Trophoblast cell (in vitro differentiated cells and primary cell): Measurements from ENCODE around the gene SLC25A23.

Source experiments
- DNase-seq, 2 donors: peaks; one replicate each; pipeline ENCODE4 v3.0.0-alpha.2; 2016
- H2AFZ ChIP-seq: 2 replicates; pipeline ENCODE4 v1.6.1; 2013; ENCODE audit warnings: low read length, moderate library complexity, mild to moderate bottlenecking; ENCODE audit not compliant: insufficient read depth, poor library complexity
- H2AK5ac ChIP-seq: 2 replicates; pipeline ENCODE4 v1.6.1; 2013; ENCODE audit warnings: mild to moderate bottlenecking, low read length
- H2BK120ac ChIP-seq: 2 replicates; pipeline ENCODE4 v1.6.1; 2013; ENCODE audit warnings: low read length, mild to moderate bottlenecking, moderate library complexity; ENCODE audit not compliant: insufficient read depth, poor library complexity
- H2BK12ac ChIP-seq: 2 replicates; pipeline ENCODE4 v1.6.1; 2013; ENCODE audit warnings: mild to moderate bottlenecking, low read length, moderate library complexity
- H2BK5ac ChIP-seq: 2 replicates; pipeline ENCODE4 v1.6.1; 2013; ENCODE audit warnings: low read length, low read depth, moderate library complexity, mild to moderate bottlenecking; ENCODE audit not compliant: poor library complexity
- H3K14ac ChIP-seq: 2 replicates; pipeline ENCODE4 v1.6.1; 2013; ENCODE audit warnings: mild to moderate bottlenecking, low read length
- H3K18ac ChIP-seq: 2 replicates; pipeline ENCODE4 v1.6.1; 2013; ENCODE audit warnings: mild to moderate bottlenecking, low read length
- H3K23ac ChIP-seq: 2 replicates; pipeline ENCODE4 v1.6.1; 2013; ENCODE audit warnings: low read length
- H3K27ac ChIP-seq: 2 replicates; pipeline ENCODE4 v1.5.1; 2013; ENCODE audit warnings: low read depth, mild to moderate bottlenecking, inconsistent platforms, low read length, moderate library complexity
- H3K27me3 ChIP-seq: 2 replicates; pipeline ENCODE4 v1.6.1; 2013; ENCODE audit warnings: inconsistent platforms, mild to moderate bottlenecking, low read length, moderate library complexity; ENCODE audit not compliant: insufficient read depth
- H3K36me3 ChIP-seq, 2 experiments: 1 replicate in 1 of 2; 2 replicates in 1 of 2; pipeline ENCODE4 v1.6.1; 2013; ENCODE audit warnings: low read length in 2 of 2, mild to moderate bottlenecking in 2 of 2, moderate library complexity in 1 of 2; ENCODE audit not compliant: insufficient read depth in 2 of 2, control insufficient read depth in 1 of 2
- H3K4ac ChIP-seq: 2 replicates; pipeline ENCODE4 v1.6.1; 2013; ENCODE audit warnings: low read depth, mild to moderate bottlenecking, low read length, moderate library complexity
- H3K4me1 ChIP-seq, 2 experiments: 1 replicate in 1 of 2; 2 replicates in 1 of 2; pipeline ENCODE4 v1.6.1; 2013; ENCODE audit warnings: low read length in 2 of 2, mild to moderate bottlenecking in 2 of 2, moderate library complexity in 1 of 2; ENCODE audit not compliant: insufficient read depth in 2 of 2, control insufficient read depth in 1 of 2
- H3K4me2 ChIP-seq: 2 replicates; pipeline ENCODE4 v1.6.1; 2013; ENCODE audit warnings: inconsistent platforms, mild to moderate bottlenecking, low read length, moderate library complexity
- H3K4me3 ChIP-seq: 2 replicates; pipeline ENCODE4 v1.5.1; 2013; ENCODE audit warnings: mild to moderate bottlenecking, low read depth, low read length, inconsistent platforms
- H3K79me1 ChIP-seq: one replicate; pipeline ENCODE4 v1.6.1; 2013; ENCODE audit warnings: low read length
- H3K79me2 ChIP-seq: 2 replicates; pipeline ENCODE4 v1.6.1; 2013; ENCODE audit warnings: low read length, mild to moderate bottlenecking; ENCODE audit not compliant: control insufficient read depth, insufficient read depth, poor library complexity
- H3K9ac ChIP-seq: 2 replicates; pipeline ENCODE4 v1.6.1; 2013; ENCODE audit warnings: mild to moderate bottlenecking, low read length
- H3K9me3 ChIP-seq: 2 replicates; pipeline ENCODE4 v1.6.1; 2013; ENCODE audit warnings: low read depth, mild to moderate bottlenecking, control low read depth, inconsistent platforms, low read length; ENCODE audit not compliant: insufficient read depth
- H4K12ac ChIP-seq: 2 replicates; pipeline ENCODE4 v1.6.1; 2013; ENCODE audit warnings: low read depth, mild to moderate bottlenecking, low read length, moderate library complexity
- H4K8ac ChIP-seq: 2 replicates; pipeline ENCODE4 v1.6.1; 2013; ENCODE audit warnings: low read depth, mild to moderate bottlenecking, low read length, moderate library complexity
- H4K91ac ChIP-seq: one replicate; pipeline ENCODE4 v1.6.1; 2013; ENCODE audit warnings: low read depth, mild to moderate bottlenecking, low read length, moderate library complexity
- whole genome bisulfite sequencing: extraction: QIAGEN DNeasy Blood & Tissue Kit; methylation state at CpG from one replicate; pipeline ENCODE4 v1.1.7; 2013; ENCODE audit warnings: missing lambda C conversion rate; ENCODE audit not compliant: insufficient read length, insufficient coverage; ENCODE audit errors: extremely low coverage; 5-methylcytosine and 5-hydroxymethylcytosine counted together

Gene SLC25A23

GRCh38 chr19:6394831-6395230 lies 64.8 kb downstream of the SLC25A23 start:
- Histone ChIP-seq H3K4ac (no peak overlapping the region), H2BK5ac (no peak overlapping the region), H4K91ac (no peak overlapping the region), H4K8ac (no peak overlapping the region), H3K23ac (peak overlapping the region; percentile 54), H3K9ac (no peak overlapping the region), H3K36me3 (peaks cover 10% of the 10 kb centered on the region in 2 experiments), H3K79me2 (peaks cover 15% of the 10 kb centered on the region), H2AK5ac (no peak overlapping the region), H2AFZ (no peak overlapping the region), H3K27ac (no peak overlapping the region), H3K4me1 (peaks cover 10 to 12% of the 10 kb centered on the region in 2 experiments), H3K14ac (no peak overlapping the region), H3K79me1 (peaks cover 17% of the 10 kb centered on the region), H2BK120ac (no peak overlapping the region), H3K4me3 (no peak overlapping the region), H3K9me3 (no peaks in the 10 kb centered on the region), H3K4me2 (no peak overlapping the region), H3K18ac (no peak overlapping the region), H4K12ac (no peak overlapping the region), H3K27me3 (no peaks in the 10 kb centered on the region), H2BK12ac (no peak overlapping the region)
- DNase-seq = no peak
- no CpG with 5 or more reads among the region's 3 CpGs for WGBS

GRCh38 chr19:6393983-6394412 lies 65.6 kb downstream of the SLC25A23 start:
- Histone ChIP-seq H3K23ac (no peak overlapping the region), H3K27me3 (no peaks in the 10 kb centered on the region), H3K4me2 (peak overlapping the region; percentile 85), H2BK120ac (peak overlapping the region; percentile 91), H2BK5ac (peak overlapping the region; percentile 68), H3K4ac (peak overlapping the region; percentile 73), H3K4me1 (peaks cover 10 to 12% of the 10 kb centered on the region in 2 experiments), H2AK5ac (peak overlapping the region; percentile 43), H4K8ac (peak overlapping the region; percentile 96), H3K18ac (peak overlapping the region; percentile 89), H3K9ac (peak overlapping the region; percentile 32), H4K12ac (peak overlapping the region; percentile 85), H3K79me1 (peaks cover 17% of the 10 kb centered on the region), H3K36me3 (peaks cover 15 to 16% of the 10 kb centered on the region in 2 experiments), H2BK12ac (peak overlapping the region; percentile 62), H3K4me3 (peak overlapping the region; percentile 85), H3K9me3 (no peaks in the 10 kb centered on the region), H3K27ac (peak overlapping the region; percentile 82), H3K79me2 (peaks cover 15% of the 10 kb centered on the region), H3K14ac (peak overlapping the region; percentile 70), H4K91ac (peak overlapping the region; percentile 88), H2AFZ (peak overlapping the region; percentile 82)
- DNase-seq = peak in 1 of 2 donors; percentile 56
- no CpG with 5 or more reads among the region's 14 CpGs for WGBS

DNA sequence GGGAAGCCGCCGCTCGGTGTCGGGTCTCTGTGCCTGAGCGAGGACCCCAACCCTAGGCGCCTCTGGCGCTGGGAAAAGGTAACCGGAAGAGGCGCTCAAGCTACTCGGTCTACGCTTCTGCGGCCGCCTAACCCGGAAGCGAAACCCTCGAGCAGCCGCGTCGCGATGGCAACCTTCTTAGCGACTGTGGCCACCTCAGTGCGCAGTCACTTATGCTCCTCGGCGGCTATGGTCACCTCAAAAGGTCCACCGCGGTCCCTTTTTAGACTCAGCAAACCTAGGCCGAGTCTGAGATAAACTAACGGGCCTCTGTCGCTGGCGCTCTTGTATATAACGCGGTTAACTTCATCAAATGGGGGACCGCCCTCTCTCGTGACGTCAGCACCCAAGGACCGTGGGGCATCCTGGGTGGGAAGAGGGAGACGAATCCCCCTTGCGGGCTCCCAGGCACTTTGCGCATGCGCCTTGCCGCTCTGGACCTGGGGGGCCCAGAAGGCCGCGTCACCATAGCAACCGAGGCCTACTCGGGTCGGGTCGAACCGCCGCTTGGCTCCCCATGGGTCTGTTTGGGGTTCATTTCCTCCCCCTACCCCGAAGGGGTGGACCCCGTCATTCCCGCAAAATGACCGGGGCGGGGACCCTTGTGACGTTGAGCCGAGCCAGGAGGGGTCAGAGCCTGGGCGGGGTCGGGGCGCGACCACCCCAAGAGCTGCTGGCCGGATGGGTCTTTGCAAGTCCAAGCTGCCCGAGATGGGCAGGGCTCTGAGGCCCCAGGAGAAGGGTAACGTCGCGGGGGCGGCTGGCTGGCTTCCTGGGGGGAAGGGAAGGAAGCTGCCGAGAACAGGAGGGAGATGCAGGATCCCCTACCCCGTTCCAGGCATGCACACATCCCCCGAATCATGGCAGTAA lies 66.3 kb downstream of the SLC25A23 start, which contains the start of gene GTF2F1:
Gene GTF2F1, minus strand, starts transcription at position 91 of the 909 bp plus-strand sequence. CDS start 169 bp downstream, outside the sequence.
- Histone ChIP-seq H3K27ac (peak within 1 kb of the TSS; percentile 82), H3K27me3 (no peaks in the 10 kb centered on the region), H4K8ac (peak within 1 kb of the TSS; percentile 96), H3K14ac (peak within 1 kb of the TSS; percentile 91), H3K79me1 (peaks cover 17% of the 10 kb centered on the region), H2AFZ (peak within 1 kb of the TSS; percentile 82), H4K91ac (peak within 1 kb of the TSS; percentile 88), H2AK5ac (peak within 1 kb of the TSS; percentile 88), H3K4ac (peak within 1 kb of the TSS; percentile 96), H3K36me3 (peaks cover 22% of the 10 kb centered on the region in 2 experiments), H2BK12ac (peak within 1 kb of the TSS; percentile 62), H2BK120ac (peak within 1 kb of the TSS; percentile 91), H3K4me3 (peak within 1 kb of the TSS; percentile 85), H3K9me3 (no peaks in the 10 kb centered on the region), H4K12ac (peak within 1 kb of the TSS; percentile 91), H3K4me1 (peaks cover 10 to 12% of the 10 kb centered on the region in 2 experiments), H2BK5ac (peak within 1 kb of the TSS; percentile 68), H3K79me2 (peaks cover 15% of the 10 kb centered on the region), H3K18ac (peak within 1 kb of the TSS; percentile 95), H3K23ac (no peak within 1 kb of the TSS), H3K4me2 (peak within 1 kb of the TSS; percentile 85), H3K9ac (peak within 1 kb of the TSS; percentile 65)
- WGBS = no CpG with 5 or more reads among the region's 69 CpGs
- DNase-seq = peak; percentile 90 to 92

DNA sequence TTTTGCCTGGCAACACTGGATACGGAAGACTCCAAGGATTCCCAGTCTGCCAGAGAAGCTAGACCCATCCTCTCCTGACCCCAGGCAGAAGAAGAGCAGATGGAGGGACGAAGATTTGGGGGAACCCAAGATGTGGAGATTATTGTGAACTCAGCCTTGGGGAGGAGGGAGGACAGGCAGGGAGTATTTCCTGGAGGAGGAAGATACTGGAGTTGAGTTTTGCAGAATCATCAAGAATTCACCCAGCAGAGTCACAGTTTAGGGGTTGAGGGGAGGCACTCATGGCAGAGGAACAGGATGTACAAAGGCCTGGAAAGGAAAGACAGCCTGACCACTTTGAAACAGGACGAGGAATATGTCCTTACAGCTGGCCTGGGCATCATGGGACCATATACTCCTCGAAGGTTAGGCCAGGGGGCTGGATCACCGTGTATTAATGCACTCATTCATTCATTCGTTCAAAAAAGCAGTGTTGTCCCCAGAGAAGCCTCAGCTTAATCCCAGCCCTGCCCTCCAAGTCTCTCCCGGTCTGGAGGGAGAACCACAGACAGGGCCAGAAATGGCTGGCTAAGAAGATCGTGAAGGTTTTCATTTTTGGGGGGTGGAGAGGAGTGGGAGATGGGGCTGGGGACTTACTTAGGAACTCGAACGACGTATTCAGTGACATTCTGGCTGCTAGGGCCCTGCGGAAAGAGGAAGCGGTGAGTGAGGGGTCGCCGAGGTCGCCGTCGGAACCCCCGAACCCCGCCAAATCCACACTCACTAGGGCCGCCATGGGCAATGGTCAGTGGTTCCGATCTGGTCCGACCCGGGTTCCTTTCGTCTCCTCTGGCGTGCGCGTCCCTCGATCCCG lies 67.1 kb downstream of the SLC25A23 start:
- peak overlapping the region; percentile 85 for H3K4me3 ChIP-seq
- H3K4me1 ChIP-seq = peaks cover 10 to 12% of the 10 kb centered on the region in 2 experiments
- H3K23ac ChIP-seq = no peak overlapping the region
- peak overlapping the region; percentile 95 for H3K18ac ChIP-seq
- peaks cover 29% of the 10 kb centered on the region in 2 experiments for H3K36me3 ChIP-seq
- peak overlapping the region; percentile 49 for H2BK5ac ChIP-seq
- H3K79me2 ChIP-seq = peaks cover 15% of the 10 kb centered on the region
- H2AFZ ChIP-seq = peak overlapping the region; percentile 77
- no peaks in the 10 kb centered on the region for H3K27me3 ChIP-seq
- H3K79me1 ChIP-seq = peaks cover 17% of the 10 kb centered on the region
- peak overlapping the region; percentile 75 for H4K91ac ChIP-seq
- H3K9me3 ChIP-seq = peaks cover 1% of the 10 kb centered on the region
- peak overlapping the region; percentile 85 for H3K4me2 ChIP-seq
- H2BK12ac ChIP-seq = peak overlapping the region; percentile 40
- peak overlapping the region; percentile 55 for H3K27ac ChIP-seq
- peak overlapping the region; percentile 91 for H3K14ac ChIP-seq
- H2BK120ac ChIP-seq = peak overlapping the region; percentile 74
- no peak for DNase-seq
- peak overlapping the region; percentile 88 for H2AK5ac ChIP-seq
- WGBS = no CpG with 5 or more reads among the region's 30 CpGs
- peak overlapping the region; percentile 93 for H4K8ac ChIP-seq
- H3K4ac ChIP-seq = peak overlapping the region; percentile 96
- H3K9ac ChIP-seq = peak overlapping the region; percentile 65
- H4K12ac ChIP-seq = peak overlapping the region; percentile 91
